HuH-7.5 (cell line): ENCODE data around the gene KCNG2.

Source experiments
- DNase-seq: peaks from one replicate; pipeline ENCODE4 v3.0.0; 2011; ENCODE audit warnings: low spot score

The KCNG2 gene

DNA sequence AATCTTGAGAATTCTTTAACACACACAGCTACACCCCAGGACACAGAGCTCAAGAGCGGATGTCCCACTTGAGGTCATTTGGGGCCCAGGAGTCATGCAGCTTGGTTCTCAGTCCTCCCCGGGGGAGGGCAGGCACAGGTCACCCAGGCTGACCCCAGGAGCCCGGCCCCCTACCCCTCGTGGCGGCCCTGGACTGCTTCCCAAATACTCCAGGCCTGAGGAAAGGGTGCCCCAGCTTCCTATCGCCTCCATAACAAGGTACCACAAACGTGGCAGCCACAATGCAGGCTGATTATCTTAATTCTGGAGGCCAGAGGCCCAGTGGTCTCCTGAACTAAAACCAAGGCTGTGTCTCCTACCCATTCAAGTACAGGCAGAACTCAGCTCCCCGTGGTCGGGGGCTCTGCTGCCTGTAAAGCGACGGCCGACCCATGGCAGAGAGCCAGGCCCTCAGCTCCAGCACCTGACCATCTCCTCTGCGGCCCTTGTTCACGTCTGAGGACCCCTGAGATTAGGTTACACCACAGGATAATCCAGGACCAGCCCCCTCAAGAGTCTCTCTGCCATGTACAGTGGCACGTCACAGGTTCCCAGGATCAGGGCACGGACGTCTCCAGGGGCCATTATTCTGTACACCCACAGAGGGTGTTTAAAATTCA is 143.2 kb downstream of the KCNG2 start:
- DNase-seq, result no peak

DNA sequence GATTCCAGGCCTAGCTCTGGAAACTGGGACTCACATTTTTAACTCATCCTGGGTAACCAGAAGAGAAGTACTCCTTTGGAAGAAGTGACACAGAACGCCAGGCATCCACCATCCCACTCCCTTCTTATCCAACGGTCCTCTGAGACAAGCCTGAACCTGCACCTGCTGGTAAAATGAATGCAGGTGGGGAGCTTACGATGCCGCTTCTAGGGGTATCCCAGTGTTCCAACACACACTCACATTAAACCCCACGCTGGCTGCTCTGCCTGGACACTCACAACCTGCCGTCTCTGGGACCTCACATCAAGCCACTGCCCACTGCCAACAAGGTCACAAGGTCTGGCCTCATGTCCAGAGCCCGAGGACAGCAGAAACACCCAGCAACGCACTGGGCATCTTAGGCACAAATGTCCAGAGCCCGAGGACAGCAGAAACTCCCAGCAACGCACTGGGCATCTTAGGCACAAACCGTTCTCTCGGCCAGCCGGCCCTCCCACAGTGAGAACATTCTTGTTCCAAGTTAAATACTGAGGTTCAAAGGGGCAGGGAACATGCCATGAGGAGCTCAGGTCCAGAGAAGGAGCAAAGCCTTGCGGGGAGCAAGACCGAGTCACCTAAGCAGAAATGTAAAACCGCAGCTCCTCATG is 143.9 kb downstream of the KCNG2 start:
- DNase-seq, result no peak

DNA sequence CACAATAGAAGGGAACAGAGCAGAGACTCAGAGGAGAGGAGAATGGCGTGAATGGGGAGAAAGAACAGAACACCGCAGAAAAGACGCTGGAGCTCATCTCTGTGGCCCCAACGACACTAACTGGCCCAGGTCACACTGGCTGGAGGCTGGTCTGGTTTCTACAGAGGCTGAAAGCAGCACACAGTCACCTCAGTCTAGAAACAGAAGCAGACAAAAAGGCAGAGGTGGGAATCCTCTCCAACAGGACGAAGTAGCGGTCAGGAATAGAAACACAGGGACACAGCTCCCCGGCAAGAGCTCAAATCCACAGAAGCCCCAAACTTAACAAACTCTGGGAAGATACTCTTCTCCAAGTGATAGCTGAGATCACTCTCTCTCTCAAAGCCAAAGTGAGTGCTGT is 144.5 kb downstream of the KCNG2 start:
- DNase-seq, result no peak

GRCh38 chr18:79942786-79943607 is 145.3 kb downstream of the KCNG2 start:
- DNase-seq, result no peak

DNA sequence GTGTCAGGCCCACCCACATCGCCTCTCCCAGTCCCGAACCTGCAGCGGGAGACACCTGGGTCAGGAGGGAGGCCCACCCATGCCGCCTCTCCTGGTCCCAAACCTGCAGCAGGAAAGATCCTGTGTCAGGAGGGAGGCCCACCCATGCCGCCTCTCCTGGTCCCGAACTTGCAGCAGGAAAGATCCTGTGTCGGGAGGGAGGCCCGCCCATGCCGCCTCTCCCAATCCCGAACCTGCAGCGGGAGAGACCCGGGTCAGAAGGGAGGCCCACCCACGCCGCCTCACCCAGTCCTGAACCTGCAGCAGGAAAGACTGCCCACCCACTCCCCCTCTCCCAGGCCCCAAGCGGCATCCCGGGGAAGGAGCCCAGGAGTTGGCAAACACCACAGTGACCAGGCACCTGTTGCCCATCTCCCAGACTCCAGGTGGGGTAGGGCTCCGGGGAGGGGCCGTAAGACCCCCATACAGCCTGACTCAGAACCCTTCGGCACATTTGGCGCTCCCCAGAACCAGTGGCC is 145.9 kb downstream of the KCNG2 start:
- no peak for DNase-seq

DNA sequence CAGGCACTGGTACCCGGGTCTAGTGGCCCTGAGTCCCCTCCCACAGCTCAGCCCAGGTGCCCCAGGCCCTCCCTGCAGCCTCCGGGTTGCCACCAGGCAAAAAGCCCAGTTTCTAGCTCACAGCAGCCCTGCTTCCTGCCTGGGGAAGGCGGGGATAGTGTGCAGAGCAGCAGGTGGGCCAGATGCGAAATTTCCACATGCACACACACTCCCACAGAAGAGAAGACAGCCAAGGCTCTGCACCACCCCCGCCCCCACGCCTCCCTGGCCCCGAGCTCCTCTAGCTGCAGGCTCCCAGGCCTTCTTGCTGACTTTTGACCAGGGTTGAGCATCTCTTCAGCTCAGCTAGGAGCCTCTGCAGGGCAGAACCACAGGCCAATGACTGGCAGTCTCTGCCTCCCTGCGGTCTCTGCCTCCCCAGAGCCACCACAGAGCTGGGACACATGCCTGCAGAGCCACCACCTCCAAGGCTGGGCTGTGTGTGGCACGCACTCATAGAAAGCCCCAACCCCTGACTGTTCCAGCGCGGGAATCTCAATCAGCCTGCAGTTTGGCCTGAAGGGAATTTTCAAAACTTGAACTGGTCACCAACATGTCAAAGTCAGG is 146.5 kb downstream of the KCNG2 start:
- no peak for DNase-seq

DNA sequence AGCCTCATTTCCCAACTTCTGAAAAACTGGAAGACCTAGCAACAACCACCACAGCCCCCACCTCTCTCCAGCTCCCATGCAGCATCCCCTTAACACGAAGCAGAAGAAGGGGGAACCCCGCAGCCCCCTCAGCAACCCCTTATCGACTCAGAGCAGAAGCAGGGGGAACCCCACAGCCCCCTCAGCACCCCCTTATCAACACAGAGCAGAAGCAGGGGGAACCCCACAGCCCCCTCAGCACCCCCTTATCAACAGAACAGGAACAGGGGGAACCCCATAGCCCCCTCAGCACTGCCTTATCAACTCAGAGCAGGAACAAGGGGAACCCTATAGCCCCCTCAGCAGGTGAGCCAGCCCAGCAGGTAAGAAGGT is 147.0 kb downstream of the KCNG2 start:
- no peak for DNase-seq

GRCh38 chr18:79945118-79946042 is 147.6 kb downstream of the KCNG2 start:
- no peak for DNase-seq

DNA sequence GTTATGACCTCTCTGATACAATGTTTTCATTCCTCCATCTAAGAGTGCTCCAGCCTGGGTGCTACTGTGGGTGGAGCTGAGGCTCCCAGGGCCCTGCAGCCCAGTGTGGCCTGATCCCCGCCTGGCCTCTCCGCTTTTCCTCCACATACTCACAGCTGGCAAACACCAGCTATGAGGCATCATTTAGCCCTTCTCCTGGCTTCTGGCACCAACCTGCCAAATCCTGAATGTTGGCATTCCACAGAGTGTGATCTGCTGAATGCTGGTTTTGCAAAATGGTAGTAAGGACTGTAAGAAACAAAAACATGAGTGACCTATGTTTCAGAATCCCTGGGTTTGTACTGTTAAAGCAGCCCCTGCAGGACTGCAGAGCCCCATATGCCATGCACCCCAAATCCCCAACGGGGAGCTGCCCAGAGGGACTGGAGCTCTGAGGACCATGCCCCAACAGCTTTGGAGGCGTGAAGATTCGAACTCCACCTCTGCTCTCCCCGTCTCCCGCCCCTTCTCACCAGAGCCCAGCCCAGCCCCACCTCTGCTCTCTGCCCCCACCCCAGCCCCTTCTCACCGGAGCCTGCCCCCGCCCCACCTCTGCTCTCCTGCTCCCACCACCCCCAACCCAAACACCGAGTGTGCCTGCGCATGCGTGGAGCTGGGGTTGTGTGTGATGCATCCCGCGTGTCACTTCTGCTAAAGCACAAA is 149.5 kb downstream of the KCNG2 start:
- DNase-seq, result no peak

GRCh38 chr18:79947881-79948610 is 150.3 kb downstream of the KCNG2 start:
- DNase-seq, result no peak

- no peak for DNase-seq
These were observed 151.1 kb downstream of the KCNG2 start for GRCh38 chr18:79948719-79949411.
